ENCODE results near the gene FBRSL1.
"Not testable (repeated sequence)": the region's sequence is repeated elsewhere in the genome, so short reads cannot be mapped to it uniquely, and the experiment has no call there.

Gene FBRSL1

GRCh38 chr12:132454193-132454932, 35.6 kb upstream of the FBRSL1 start:
- FAIRE-seq: no peak

GRCh38 chr12:132454933-132455418, 35.0 kb upstream of the FBRSL1 start:
- no peak for FAIRE-seq

DNA sequence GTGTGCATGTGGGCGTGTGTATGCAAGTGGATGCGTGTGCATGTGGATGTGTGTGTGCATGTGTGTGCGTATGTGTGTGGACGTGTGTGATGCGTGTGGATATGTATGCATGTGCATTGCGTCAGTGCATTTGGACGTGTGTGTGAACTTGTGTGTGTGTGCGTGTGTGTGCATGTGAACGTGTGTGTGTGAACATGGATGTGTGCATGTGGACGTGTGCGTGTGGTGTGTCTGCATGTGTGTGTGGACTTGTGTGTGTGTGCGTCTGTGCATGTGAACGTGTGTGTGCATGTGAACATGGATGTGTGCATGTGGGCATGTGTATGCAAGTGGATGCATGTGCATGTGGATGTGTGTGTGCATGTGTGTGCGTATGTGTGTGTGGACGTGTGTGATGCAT, 34.4 kb upstream of the FBRSL1 start:
- FAIRE-seq: no peak

- no peak for FAIRE-seq
Measured at GRCh38 chr12:132456186-132456943, 33.6 kb upstream of the FBRSL1 start.

DNA sequence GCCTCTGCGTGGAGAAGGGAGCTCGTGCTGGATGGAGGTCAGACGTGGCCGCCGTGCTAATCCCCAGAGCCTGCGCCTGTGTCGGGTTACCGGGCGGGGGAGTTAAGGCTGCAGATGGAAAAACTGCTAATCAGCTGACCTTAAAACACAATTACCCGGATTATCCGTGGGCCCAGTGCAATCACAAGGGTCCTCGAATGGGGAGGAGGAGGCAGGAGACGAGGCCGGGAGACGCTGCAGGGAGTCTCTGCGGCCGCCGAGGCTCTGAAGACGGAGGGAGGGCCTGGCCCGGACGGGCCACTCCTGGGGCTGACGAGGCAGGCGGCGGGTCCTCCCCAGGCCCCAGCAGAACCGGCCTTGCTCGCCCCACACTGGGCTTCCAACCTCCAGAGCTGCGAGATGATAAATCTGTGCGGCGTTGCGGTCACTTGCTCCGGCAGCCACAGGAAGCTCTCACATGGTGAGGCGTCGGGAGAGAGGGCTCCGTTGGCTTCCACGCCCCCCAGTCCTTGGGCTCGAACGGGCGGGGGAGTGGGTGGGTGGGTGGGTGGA, 32.9 kb upstream of the FBRSL1 start:
- no peak for FAIRE-seq

GRCh38 chr12:132458441-132458840, 31.5 kb upstream of the FBRSL1 start:
- FAIRE-seq: no peak

DNA sequence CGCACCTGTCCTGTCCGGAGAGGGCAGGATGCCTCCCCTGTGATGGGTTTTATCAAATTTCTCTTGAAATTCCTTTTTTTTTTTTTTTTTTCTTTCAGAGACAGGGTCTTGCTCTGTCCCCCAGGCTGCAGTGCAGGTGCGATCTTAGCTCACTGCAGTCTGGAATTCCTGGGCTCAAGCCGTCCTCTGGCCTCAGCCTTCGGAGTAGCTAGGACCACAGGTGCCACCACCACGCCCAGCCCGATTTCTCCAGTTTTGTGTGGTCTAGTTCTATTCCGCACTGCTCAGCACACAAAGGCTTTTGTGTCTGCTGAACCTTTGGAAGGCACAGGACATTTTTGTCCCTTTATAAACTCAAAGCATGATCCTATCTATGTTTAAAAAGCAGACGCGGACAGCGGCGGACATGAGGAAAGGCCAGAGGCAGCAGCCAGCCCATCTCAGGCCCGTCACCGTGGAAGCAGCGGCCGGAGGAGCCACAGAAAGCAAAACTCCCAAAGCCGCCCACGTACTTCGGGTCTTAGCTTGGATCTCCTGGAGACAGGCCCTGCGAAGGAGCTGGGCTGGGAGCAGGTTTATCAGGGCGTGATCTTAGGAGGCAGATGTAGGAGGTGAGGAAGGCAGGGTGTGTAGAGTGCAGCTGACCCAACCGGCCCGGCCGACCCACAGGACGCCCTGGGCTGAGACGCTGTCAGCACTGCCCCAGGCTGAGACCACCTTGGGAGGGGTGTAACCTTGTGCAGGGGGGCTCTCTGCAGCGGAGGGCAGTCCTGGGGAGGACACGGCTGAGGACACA, 30.9 kb upstream of the FBRSL1 start:
- no peak for FAIRE-seq

DNA sequence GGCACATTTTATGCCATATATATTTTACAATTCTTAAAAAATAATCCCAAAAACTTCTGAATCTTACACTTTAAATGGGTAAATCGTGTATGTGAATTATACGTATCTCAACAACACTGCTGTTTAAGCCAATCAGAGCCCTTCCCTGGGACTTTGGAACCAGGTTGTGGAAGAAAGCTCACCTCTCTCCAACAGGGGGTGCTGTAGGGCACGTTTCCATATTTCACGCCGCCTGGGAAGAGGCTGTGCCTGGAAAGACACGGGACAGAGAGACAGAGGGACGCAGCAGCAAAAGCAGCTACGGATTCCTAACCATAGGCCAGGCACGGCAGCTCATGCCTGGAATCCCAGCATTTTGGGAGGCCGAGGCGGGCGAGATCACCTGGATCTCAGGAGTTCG, 29.4 kb upstream of the FBRSL1 start:
- FAIRE-seq: no peak

DNA sequence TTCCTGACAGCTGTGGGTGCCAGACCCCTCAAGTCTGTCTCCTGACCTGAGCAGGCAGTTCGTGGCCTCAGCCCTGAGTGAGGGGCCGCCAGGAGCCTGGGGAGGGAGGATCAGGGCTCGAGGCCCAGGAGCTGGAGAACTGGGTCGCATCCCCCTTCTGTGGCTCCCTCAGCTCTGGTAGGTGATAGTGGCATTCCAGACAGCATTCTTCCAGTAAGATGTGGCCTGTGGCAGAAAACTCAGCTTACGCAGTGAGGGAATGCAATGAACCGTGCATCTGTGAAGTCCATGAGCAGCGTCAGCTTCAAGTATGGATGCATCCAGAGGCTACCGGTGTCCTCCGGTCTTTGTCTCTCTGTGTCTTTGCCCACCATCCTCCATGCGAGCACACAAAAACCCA, 28.4 kb upstream of the FBRSL1 start:
- FAIRE-seq: no peak

GRCh38 chr12:132462788-132463187, 27.2 kb upstream of the FBRSL1 start:
- no peak for FAIRE-seq

DNA sequence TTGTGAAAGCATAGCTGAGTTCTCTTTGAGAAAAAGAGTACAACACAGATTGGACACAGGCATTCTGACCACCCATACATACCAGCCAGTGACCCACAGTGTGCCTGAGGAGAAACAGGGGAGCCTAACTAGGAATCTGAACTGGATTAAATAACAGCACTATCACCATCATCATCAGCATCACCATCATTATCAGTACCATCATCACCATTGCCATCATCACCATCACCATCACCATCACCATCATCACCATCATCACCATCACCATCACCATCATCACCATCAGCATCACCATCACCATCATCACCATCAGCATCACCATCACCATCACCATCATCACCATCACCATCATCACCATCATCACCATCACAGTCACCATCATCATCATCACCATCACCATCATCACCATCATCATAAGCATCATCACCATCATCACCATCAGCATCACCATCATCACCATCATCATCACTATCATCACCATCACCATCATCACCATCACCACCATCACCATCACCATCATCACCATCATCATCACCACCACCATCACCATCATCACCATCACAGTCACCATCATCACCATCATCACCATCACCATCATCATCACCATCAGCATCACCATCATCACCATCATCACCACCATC, 26.5 kb upstream of the FBRSL1 start:
- not testable (repeated sequence) for FAIRE-seq

- FAIRE-seq: not testable (repeated sequence)
Measured at GRCh38 chr12:132464304-132464703, 25.6 kb upstream of the FBRSL1 start.

- no peak for FAIRE-seq
Measured at GRCh38 chr12:132464820-132465219, 25.1 kb upstream of the FBRSL1 start.

- FAIRE-seq: no peak
Measured at GRCh38 chr12:132465269-132466190, 24.4 kb upstream of the FBRSL1 start.

- no peak for FAIRE-seq
Measured at GRCh38 chr12:132466241-132467201, 23.4 kb upstream of the FBRSL1 start.

DNA sequence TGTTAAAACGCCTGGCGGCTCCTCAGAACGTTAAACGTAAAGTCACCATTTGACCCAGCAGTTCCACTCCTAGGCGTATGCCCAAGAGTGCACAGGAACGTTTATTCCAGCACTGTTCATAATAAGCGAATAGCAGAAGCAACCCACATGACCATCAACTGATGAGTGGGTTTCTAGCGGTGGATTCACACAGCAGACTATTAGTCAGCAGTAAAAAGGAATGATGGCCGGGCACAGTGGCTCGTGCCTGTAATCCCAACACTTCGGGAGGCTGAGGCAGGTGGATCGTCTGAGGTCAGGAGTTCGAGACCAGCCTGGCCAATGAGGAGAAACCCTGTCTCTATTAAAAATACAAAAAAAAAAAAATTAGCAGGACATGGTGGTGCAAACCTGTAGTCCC, 22.4 kb upstream of the FBRSL1 start:
- no peak for FAIRE-seq

DNA sequence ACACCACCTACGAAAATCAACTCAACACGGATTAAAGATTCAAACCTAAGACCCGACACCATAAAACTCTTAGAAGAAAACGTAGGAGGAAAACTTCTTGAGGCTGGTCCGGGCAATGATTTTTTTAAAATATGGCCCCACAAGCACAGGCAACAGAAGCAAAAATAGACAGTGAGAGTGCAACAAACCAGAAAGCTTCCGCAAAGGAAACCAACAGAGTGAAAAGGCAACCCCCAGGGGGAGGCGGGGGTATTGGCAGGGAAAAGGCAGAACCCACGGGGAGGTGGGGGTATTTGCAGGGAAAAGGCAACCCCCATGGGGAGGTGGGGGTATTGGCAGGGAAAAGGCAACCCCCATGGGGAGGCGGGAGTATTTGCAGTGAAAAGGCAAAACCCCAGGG, 20.5 kb upstream of the FBRSL1 start:
- no peak for FAIRE-seq

DNA sequence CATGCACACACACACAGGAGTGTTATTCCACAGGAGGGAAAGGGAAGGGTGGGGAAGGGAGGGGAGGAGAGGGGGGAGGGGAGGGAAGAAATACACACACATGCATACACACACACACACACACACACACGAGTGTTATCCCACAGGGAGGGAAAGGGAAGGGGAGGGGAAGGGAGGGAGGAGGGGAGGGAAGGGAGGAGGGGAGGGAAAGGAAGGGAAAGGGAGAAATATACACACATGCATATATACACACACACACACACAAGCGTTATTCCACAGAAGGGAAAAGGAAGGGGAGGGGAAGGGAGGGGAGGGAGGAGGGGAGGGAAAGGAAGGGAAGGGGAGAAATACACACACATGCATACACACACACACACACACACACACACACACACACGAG, 19.6 kb upstream of the FBRSL1 start:
- FAIRE-seq: no peak

DNA sequence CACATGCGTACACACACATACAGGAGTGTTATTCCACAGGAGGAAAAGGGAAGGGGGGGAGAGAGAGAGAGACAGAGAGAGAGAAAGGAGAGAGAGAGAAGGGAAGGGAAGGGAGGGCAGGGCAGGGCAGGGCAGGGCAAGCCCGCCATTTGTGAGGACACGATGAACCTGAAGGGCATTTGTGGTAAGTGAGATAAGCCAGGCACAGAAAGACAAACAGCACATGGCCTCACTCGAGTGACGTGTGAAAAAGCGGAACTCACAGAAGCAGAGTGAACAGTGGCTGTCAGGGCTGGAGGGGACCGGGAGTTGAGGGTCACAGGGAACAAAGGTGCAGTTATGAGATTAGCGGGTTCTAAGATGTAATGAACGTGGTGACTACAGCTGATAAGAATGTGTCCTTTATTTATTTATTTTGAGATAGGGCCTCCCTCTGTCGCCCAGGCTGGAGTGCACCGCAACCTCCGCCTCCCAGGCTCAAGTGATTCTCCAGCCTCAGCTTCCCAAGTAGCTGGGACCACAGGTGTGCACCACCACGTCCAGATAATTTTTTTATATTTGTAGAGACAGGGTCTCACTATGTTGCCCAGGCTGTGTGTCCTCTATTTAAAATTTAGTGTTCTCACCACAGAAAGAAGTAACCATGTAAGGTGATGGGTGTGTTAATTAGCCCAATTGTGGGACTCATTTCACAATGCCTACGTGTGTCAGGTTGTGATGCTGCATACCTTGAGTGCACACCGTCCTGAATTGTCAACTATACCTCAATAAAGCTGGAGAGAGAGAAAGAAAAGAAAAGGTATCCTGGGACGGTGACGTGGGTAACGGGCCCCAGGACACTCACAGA, 18.7 kb upstream of the FBRSL1 start:
- no peak for FAIRE-seq
